Stimulated activated CD8-positive, alpha-beta memory T cell treated with anti-CD3 and anti-CD28 coated beads, Interleukin-4, amount 100 ng/mL, for 4 hours (primary cell): Measurements from ENCODE around the gene IL16.
"Not testable (repeated sequence)": the region's sequence is repeated elsewhere in the genome, so short reads cannot be mapped to it uniquely, and the experiment has no call there.

Source experiments
- DNase-seq, 2 donors: peaks; one replicate each; pipeline ENCODE4 v3.0.0-alpha.2; 2020; ENCODE audit warnings: low read depth in 2 of 2, low spot score in 1 of 2

IL16 gene

DNA sequence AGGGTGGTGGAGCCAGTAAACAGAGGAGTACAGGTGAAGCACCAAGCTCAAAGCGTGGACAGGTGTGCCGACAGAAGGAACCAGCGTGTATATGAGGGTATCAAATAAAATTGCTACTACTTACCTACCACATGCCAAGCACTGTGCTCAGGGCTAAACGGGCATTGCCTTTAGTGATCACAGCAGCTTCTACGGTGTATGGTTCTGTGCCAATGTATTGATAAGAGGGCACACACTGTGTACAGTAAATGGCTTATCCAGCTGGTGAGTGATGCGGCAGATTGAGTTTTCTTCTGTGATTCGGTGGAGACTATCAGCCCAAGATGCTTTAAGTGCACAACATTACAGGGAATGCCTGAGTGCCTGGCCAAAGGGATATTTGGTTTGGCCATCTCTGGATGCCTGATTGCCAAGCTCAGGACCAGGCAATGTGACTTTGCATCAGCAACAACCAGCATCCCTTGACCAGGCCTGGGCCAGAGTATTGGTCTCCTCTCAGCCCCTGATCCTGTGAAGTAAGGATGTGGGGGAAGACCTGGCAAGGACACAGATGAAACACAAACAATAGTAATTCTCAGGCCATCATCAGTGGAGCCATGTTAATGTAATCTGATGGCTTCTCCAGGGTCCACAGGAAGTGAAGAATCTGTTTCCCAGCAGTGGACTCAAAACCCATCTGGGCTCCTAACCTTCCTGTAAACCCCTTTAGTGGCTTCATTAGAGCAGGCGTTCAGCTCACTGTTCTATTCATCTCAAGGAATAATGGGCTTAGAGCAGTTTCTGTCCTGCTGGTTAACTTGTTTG is 113.2 kb downstream of the IL16 start:
- no peak for DNase-seq

DNA sequence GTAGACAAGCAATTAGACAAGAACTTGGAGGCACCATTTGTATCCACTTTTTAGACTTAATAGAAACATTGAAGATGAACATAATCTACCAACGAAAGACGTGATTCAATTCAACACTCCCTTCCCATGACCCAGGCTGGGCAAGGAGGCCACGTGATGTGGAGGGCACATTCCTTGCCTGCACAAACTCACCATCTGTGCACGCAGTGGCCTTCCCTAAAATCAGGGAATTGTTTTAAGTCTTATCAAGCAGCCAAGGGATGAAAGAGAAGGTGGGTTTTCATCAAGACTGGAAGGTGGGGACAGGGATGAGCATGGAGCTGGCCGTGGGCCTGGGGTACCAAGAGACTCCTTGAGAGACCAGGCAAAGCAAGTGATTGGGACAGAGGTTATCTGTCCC is 113.8 kb downstream of the IL16 start:
- DNase-seq: no peak

DNA sequence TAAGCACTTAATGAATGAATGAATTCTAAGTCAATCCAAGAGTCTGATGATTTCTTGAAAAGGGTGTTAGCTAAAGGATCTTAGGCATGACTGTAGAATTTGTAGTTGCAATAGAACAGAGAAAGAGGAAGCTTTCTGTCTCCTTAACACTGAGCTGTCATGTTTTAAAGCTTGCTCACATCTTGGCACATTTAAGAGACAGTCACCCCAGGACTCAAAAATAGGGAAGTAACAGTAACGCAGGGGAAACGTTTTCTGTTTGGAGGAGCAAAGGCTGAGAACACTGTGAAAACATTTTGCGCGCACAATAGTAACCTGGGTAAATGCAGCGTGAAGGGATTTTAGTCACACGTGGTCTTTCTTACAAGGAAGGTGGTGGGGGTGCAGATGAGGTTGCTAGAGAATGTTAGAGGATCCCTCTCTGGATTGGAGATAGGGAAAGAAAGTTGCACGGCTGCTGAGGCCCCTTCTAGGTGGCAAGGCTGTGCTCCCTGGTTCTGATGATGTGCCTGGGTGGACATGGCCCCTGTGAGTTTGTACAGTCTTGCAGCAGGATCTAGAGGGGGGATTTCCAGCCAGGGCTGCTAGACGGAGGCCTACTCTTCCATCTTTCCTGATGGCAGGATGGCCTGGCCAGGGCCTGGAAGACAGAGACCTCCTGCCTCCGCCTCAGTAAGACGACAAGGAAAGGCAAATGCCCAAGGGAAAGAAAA is 115.2 kb downstream of the IL16 start:
- DNase-seq: no peak

DNA sequence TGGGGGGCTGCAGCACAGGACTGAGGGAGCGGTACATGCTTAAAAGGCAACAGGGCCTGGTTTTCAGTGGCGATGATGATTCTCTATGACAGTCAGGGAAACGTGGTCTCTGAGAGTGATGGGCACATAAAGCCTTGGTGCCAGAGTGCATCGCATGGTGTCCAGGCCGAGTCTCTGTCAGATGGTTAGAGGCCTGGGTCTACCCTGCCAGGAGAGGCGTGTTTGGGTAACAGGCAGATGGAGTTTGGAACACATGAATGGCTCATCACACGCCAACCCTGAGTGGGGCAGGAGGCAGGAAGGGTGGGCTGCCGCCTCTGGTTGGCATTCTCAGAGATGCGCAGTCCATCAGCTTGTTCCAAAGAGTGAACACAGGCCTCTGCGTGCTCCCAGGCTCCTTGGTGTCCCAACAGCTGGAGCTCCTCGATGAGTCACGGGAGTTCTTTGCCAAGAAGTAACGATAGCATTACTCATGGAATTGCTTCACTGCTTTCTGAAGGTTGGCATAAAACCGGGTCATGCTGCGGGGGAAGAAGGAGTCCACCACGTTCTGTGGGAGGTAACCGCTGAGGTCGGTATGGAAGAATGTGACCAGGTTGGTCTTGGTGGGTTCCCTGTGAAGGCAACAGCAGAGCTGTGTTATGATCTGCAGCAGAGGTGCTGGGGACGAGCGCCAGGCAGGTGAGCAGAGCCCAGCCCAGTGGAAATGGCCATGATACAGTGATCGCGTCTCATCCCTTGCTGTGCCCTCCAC is 116.3 kb downstream of the IL16 start:
- no peak for DNase-seq

GRCh38 chr15:81313686-81314085 is 117.0 kb downstream of the IL16 start:
- no peak for DNase-seq

GRCh38 chr15:81314378-81314777 is 117.7 kb downstream of the IL16 start:
- no peak for DNase-seq

- no peak for DNase-seq
Measured at GRCh38 chr15:81315452-81316175, 118.9 kb downstream of the IL16 start.

- no peak for DNase-seq
Measured at GRCh38 chr15:81316267-81316666, 119.6 kb downstream of the IL16 start.

- DNase-seq: no peak
Measured at GRCh38 chr15:81317642-81318017, 121.0 kb downstream of the IL16 start.

DNA sequence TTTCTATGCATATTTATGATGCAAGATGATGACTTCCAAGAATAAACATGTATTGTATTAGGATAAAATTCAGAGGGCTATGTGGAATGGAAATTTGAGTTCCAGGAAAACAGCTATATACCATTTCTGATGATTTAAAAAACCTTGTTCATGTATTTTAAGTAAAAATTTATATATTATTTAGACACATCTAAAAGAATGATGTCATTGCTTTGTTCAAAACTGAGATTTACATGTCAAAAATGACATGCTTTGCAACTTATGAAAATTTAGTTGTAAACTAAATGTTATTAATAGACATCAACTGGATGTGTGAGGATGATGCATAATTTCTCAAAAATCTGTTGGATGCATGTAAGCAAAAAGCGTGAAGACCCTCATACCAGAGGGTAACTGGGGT is 125.0 kb downstream of the IL16 start:
- no peak for DNase-seq

GRCh38 chr15:81322676-81323253 is 126.1 kb downstream of the IL16 start:
- no peak for DNase-seq

DNA sequence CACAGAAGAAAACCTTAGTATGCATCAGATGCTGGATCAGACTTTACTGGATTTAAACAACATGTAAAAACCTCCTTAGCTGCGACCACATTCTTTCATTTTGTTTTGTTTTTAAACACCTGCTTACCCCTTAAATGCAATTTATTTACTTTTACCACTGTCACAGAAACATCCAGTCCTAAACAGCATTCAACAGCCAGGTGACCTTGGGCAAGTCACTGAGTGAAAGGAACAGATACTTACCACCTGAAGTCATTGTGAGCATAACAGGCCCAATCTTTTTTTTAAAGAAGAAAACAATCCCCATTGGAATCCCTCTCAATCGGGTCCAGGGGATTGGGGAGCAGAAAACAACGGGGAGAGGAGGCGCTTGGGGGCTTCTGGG is 126.9 kb downstream of the IL16 start:
- DNase-seq: no peak

- peak; percentile 88 to 91 for DNase-seq
Measured at GRCh38 chr15:81323944-81324881, 127.5 kb downstream of the IL16 start, which contains the start of gene STARD5. STARD5 (minus strand) TSS chr15:81324141; CDS start chr15:81324099, 42 bp downstream.

DNA sequence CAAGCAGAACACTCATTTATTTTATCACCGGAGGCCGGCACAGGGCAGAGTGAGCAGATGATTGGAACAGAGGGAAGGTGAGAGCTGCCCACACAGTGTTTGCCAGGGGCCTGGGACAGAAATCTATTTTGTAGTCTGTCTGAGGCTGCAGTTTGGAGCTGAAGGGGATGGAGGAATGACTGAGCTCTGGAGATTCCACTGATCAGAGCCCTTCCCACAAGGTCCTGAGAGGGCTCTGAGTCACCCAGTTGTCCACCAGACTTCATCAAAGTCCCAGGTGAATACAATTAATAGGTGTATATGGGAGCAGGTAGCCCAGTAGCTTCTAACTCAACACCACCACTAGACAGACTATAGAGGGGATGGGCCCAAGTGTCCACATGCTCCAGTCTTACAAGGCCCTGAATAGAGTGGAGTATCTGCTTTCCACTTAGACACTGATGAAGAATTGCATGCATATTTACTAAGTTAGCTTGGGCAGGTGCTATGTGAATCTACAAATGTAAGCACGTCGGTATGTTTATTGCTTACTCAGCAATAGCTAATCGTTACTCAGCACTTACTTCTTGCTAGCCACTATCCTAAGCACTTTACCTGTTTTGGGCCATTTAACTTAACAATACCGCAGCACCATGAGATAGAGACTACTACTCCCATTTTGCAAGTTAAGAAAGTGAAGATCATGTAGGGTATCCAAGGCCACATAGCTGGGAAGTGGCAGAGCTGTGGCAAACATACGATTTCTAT is 130.0 kb downstream of the IL16 start:
- DNase-seq: no peak

DNA sequence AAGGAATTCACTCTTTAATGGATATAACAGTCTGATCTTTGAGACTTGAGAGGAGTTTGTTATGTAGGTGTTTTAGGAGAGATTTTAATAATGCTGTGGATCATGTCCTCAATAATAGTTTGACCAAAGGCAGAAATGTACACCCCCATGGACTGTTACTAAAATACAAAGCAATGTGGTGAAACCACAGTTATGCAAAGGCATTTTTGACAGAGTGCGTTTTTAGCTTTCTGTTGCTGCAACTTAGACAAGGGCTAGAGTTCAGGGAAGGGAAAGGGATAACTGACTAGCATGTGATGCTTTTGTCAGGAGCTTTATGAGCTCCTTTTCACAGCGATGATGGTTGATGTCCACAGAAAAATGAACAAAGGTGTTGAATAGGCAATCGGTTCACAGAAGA is 130.8 kb downstream of the IL16 start:
- no peak for DNase-seq

DNA sequence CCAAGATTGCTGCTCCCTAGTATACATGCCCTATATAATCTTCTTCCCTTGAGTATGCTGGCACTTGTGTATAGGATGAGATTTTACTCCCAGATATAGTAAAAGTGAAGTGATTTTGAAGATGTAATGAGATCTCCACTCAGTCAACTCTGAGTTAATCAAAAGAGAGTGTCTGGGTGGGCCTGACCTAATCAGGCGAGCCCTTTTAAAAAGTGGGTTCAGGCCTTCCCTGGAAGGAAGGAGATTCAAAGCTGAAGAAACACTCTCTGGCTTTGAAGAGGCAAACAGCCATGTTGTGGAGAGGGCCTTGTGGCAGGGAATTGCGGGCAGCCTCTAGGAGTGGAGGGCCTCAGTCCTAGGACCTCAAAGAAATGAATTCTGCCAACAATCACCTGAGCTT is 132.8 kb downstream of the IL16 start:
- DNase-seq: no peak

GRCh38 chr15:81330366-81331090 is 133.8 kb downstream of the IL16 start:
- no peak for DNase-seq

- not testable (repeated sequence) for DNase-seq
Measured at GRCh38 chr15:81331141-81331540, 134.5 kb downstream of the IL16 start.
